ENCODE measurements around the gene ARL14EP.

- TF ChIP-seq CTCF (IDR thresholded peaks at IDR 0.05; ENCODE audit: extremely low read depth in 1 of 2, insufficient read depth in 1 of 2, low read depth in 1 of 2, low read length in 2 of 2) (no peak), POLR2A (IDR thresholded peaks at IDR 0.05; ENCODE audit: low read depth, low read length) (no peak), EZH2 (IDR thresholded peaks at IDR 0.05; ENCODE audit: borderline replicate concordance, low read depth, low read length, severe bottlenecking) (no peak), POLR2AphosphoS5 (IDR thresholded peaks at IDR 0.05; ENCODE audit: insufficient read depth, low read depth, low read length) (no peak), MAX (IDR thresholded peaks at IDR 0.05; ENCODE audit: insufficient read depth, insufficient read length) (no peak)
These were observed 25.1 kb downstream of the ARL14EP start for GRCh38 chr11:30348035-30348434.
